H9 (cell line): ENCODE results near the gene SLC7A14. TPM values are rescaled to one million over a fixed set of nuclear protein-coding genes. Genes with fewer than 3 reads are reported as not detected.

Experiments
- DNase-seq: peaks from one replicate; pipeline ENCODE4 v3.0.0-alpha.2; 2017
- H2AFZ ChIP-seq: one replicate; pipeline ENCODE4 v1.6.1; 2013; ENCODE audit warnings: mild to moderate bottlenecking, low read length, control low read depth, moderate library complexity
- H2AK5ac ChIP-seq: 2 replicates; pipeline ENCODE4 v1.6.1; 2013; ENCODE audit warnings: low read length, control low read depth, mixed read lengths; ENCODE audit not compliant: insufficient read length
- H2BK120ac ChIP-seq: one replicate; pipeline ENCODE4 v1.6.1; 2013; ENCODE audit warnings: low read depth, mild to moderate bottlenecking, low read length, control low read depth, inconsistent platforms; ENCODE audit not compliant: poor library complexity, severe bottlenecking
- H2BK12ac ChIP-seq: 2 replicates; pipeline ENCODE4 v1.6.1; 2013; ENCODE audit warnings: low read length, control low read depth, mixed read lengths, low read depth; ENCODE audit not compliant: insufficient read length
- H2BK15ac ChIP-seq: 2 replicates; pipeline ENCODE4 v1.6.1; 2013; ENCODE audit warnings: low read depth, low read length, control low read depth
- H2BK20ac ChIP-seq: one replicate; pipeline ENCODE4 v1.6.1; 2013; ENCODE audit warnings: low read depth, mild to moderate bottlenecking, low read length, control low read depth, inconsistent platforms; ENCODE audit not compliant: poor library complexity, severe bottlenecking
- H2BK5ac ChIP-seq: 2 replicates; pipeline ENCODE4 v1.6.1; 2013; ENCODE audit warnings: low read length, control low read depth, mixed read lengths; ENCODE audit not compliant: insufficient read length
- H3K14ac ChIP-seq: 2 replicates; pipeline ENCODE4 v1.6.1; 2013; ENCODE audit warnings: low read length, control low read depth; ENCODE audit not compliant: insufficient read depth
- H3K18ac ChIP-seq: 2 replicates; pipeline ENCODE4 v1.6.1; 2013; ENCODE audit warnings: low read depth, mild to moderate bottlenecking, mixed read lengths, low read length, control low read depth; ENCODE audit not compliant: insufficient read length
- H3K23ac ChIP-seq: 2 replicates; pipeline ENCODE4 v1.6.1; 2013; ENCODE audit warnings: low read length, control low read depth, mixed read lengths, low read depth; ENCODE audit not compliant: insufficient read length
- H3K23me2 ChIP-seq: 2 replicates; pipeline ENCODE4 v1.6.1; 2013; ENCODE audit warnings: low read depth, mild to moderate bottlenecking, mixed read lengths, low read length, control low read depth; ENCODE audit not compliant: insufficient read length, poor library complexity, severe bottlenecking
- H3K27ac ChIP-seq: 2 replicates; pipeline ENCODE4 v1.5.1; 2013; ENCODE audit warnings: low read length, control low read depth, mixed read lengths, low read depth; ENCODE audit not compliant: insufficient read length
- H3K27me3 ChIP-seq: 2 replicates; pipeline ENCODE4 v1.6.1; 2013; ENCODE audit warnings: low read length, control low read depth, inconsistent platforms; ENCODE audit not compliant: insufficient read depth
- H3K4ac ChIP-seq: 2 replicates; pipeline ENCODE4 v1.6.1; 2013; ENCODE audit warnings: low read depth, mild to moderate bottlenecking, control low read depth, inconsistent platforms, low read length, moderate library complexity
- H3K4me1 ChIP-seq: 2 replicates; pipeline ENCODE4 v1.6.1; 2013; ENCODE audit warnings: low read length, control low read depth, inconsistent platforms; ENCODE audit not compliant: insufficient read depth
- H3K4me2 ChIP-seq: 2 replicates; pipeline ENCODE4 v1.6.1; 2013; ENCODE audit warnings: low read length, control low read depth, mixed read lengths; ENCODE audit not compliant: insufficient read length, insufficient read depth
- H3K56ac ChIP-seq: 2 replicates; pipeline ENCODE4 v1.6.1; 2013; ENCODE audit warnings: low read depth, mild to moderate bottlenecking, mixed read lengths, low read length, control low read depth; ENCODE audit not compliant: insufficient read length
- H3K79me1 ChIP-seq: 2 replicates; pipeline ENCODE4 v1.6.1; 2013; ENCODE audit warnings: low read depth, mild to moderate bottlenecking, moderate library complexity, low read length, control low read depth, inconsistent platforms; ENCODE audit not compliant: insufficient read depth, poor library complexity, severe bottlenecking
- H3K79me2 ChIP-seq: 2 replicates; pipeline ENCODE4 v1.6.1; 2013; ENCODE audit warnings: low read length, control low read depth, inconsistent platforms; ENCODE audit not compliant: insufficient read depth
- H3K9ac ChIP-seq: 2 replicates; pipeline ENCODE4 v1.6.1; 2013; ENCODE audit warnings: low read length, control low read depth, mixed read lengths; ENCODE audit not compliant: insufficient read length; ENCODE audit errors: extremely low read depth
- H3K9me3 ChIP-seq: one replicate; pipeline ENCODE4 v1.6.1; 2013; ENCODE audit warnings: low read depth, low read length, inconsistent platforms; ENCODE audit not compliant: control insufficient read depth
- H3T11ph ChIP-seq: one replicate; pipeline ENCODE4 v1.6.1; 2013; ENCODE audit warnings: mild to moderate bottlenecking, low read length, control low read depth, inconsistent platforms
- H4K20me1 ChIP-seq: one replicate; pipeline ENCODE4 v1.6.1; 2013; ENCODE audit not compliant: control insufficient read depth, insufficient read length, insufficient read depth
- H4K5ac ChIP-seq: 2 replicates; pipeline ENCODE4 v1.6.1; 2013; ENCODE audit warnings: low read depth, mild to moderate bottlenecking, mixed read lengths, low read length, control low read depth; ENCODE audit not compliant: insufficient read length
- H4K8ac ChIP-seq: replicated peaks from 2 replicates; pipeline ENCODE4 v1.6.1; 2013; ENCODE audit warnings: low read length, control low read depth, mixed read lengths, low read depth; ENCODE audit not compliant: insufficient read length
- H4K91ac ChIP-seq: 2 replicates; pipeline ENCODE4 v1.6.1; 2013; ENCODE audit warnings: low read depth, mild to moderate bottlenecking, moderate library complexity, mixed read lengths, low read length, control low read depth; ENCODE audit not compliant: insufficient read length
- H3K27ac Mint-ChIP-seq, 3 experiments: 2 replicates in 2 of 3; 3 replicates in 1 of 3; pipeline ENCODE4 v1.8.0; 2020 to 2021; ENCODE audit warnings: mixed read lengths in 3 of 3, mild to moderate bottlenecking in 1 of 3, moderate library complexity in 1 of 3
- H3K27me3 Mint-ChIP-seq: 2 replicates; pipeline ENCODE4 v1.8.0; 2021; ENCODE audit warnings: low read depth, mild to moderate bottlenecking, moderate library complexity, mixed read lengths
- H3K36me3 Mint-ChIP-seq, 3 experiments: 2 replicates in 2 of 3; 3 replicates in 1 of 3; pipeline ENCODE4 v1.8.0; 2020 to 2021; ENCODE audit warnings: low read depth in 3 of 3, mixed read lengths in 3 of 3; ENCODE audit not compliant: insufficient read depth in 1 of 3
- H3K4me1 Mint-ChIP-seq, 2 experiments: 2 replicates each; pipeline ENCODE4 v1.8.0; 2020; ENCODE audit warnings: mixed read lengths in 2 of 2
- H3K4me3 Mint-ChIP-seq, 2 experiments: 2 replicates in 1 of 2; 3 replicates in 1 of 2; pipeline ENCODE4 v1.8.0; 2020 to 2021; ENCODE audit warnings: mild to moderate bottlenecking in 2 of 2, mixed read lengths in 2 of 2, moderate library complexity in 1 of 2
- H3K9me3 Mint-ChIP-seq, 2 experiments: 2 replicates in 1 of 2; 3 replicates in 1 of 2; pipeline ENCODE4 v1.8.0; 2020; ENCODE audit warnings: mild to moderate bottlenecking in 2 of 2, mixed read lengths in 2 of 2, moderate library complexity in 1 of 2
- WGBS: extraction: QIAGEN DNeasy Blood & Tissue Kit; methylation state at CpG from one replicate; pipeline ENCODE4 v1.1.7; 2013; ENCODE audit warnings: missing lambda C conversion rate, low lambda C conversion rate, mixed read lengths; ENCODE audit not compliant: insufficient read length; ENCODE audit errors: extremely low coverage; 5-methylcytosine and 5-hydroxymethylcytosine counted together
- total RNA-seq: library from RNA; stranded (reverse); gene quantifications from 2 replicates; pipeline ENCODE4 v1.2.1, GENCODE V29; 2021
- TF ChIP-seq, protein P1 (sequence below): fragments of 200-600 bp; sonication (generic); conservative IDR thresholded peaks from 3 replicates; pipeline ENCODE4 v1.8.0; 2021; ENCODE audit warnings: antibody characterized with exemption, mild to moderate bottlenecking

The SLC7A14 gene
- total RNA-seq, 1 experiment from 2014 or later: 0.42 TPM

GRCh38 chr3:170425491-170426239 lies 160.2 kb downstream of the SLC7A14 start:
- Mint-ChIP-seq H3K4me1 (peaks cover 15 to 26% of the 10 kb centered on the region in 2 experiments), H3K4me3 (peak overlapping the region in 1 of 2 experiments; percentile 51; a peak in 2 of 5 replicates)
- no peak for DNase-seq

More at GRCh38 chr3:170425491-170426239, 160.2 kb downstream of the SLC7A14 start:
- Histone ChIP-seq H2BK5ac (no peak overlapping the region), H4K8ac (no peak overlapping the region), H3K27me3 (no peaks in the 10 kb centered on the region; the same call in 1 of the 2 replicates), H3K9me3 (no peaks in the 10 kb centered on the region), H3K9ac (no peak overlapping the region), H2BK20ac (no peak overlapping the region), H4K5ac (no peak overlapping the region), H3K4ac (no peak overlapping the region), H4K20me1 (no peaks in the 10 kb centered on the region), H3K14ac (no peak overlapping the region), H3K18ac (no peak overlapping the region), H2BK15ac (no peak overlapping the region), H3K23ac (no peak overlapping the region), H3T11ph (no peak overlapping the region), H3K23me2 (no peaks in the 10 kb centered on the region), H2BK120ac (no peak overlapping the region), H3K4me2 (no peak overlapping the region), H2BK12ac (no peak overlapping the region), H2AK5ac (no peak overlapping the region), H3K27ac (no peak overlapping the region), H3K56ac (no peak overlapping the region), H3K79me1 (no peaks in the 10 kb centered on the region), H3K79me2 (no peaks in the 10 kb centered on the region), H3K4me1 (no peaks in the 10 kb centered on the region), H2AFZ (no peak overlapping the region), H4K91ac (no peak overlapping the region)
- Mint-ChIP-seq H3K27me3 (peaks cover 14% of the 10 kb centered on the region), H3K27ac (peak overlapping the region in 2 of 3 experiments; percentile 86 to 94; a peak in 5 of 7 replicates), H3K9me3 (no peaks in the 10 kb centered on the region), H3K36me3 (peaks cover 0 to 7% (median 0%) of the 10 kb centered on the region in 3 experiments; a peak in 3 of 7 replicates)
- TF ChIP-seq, protein P1, sequence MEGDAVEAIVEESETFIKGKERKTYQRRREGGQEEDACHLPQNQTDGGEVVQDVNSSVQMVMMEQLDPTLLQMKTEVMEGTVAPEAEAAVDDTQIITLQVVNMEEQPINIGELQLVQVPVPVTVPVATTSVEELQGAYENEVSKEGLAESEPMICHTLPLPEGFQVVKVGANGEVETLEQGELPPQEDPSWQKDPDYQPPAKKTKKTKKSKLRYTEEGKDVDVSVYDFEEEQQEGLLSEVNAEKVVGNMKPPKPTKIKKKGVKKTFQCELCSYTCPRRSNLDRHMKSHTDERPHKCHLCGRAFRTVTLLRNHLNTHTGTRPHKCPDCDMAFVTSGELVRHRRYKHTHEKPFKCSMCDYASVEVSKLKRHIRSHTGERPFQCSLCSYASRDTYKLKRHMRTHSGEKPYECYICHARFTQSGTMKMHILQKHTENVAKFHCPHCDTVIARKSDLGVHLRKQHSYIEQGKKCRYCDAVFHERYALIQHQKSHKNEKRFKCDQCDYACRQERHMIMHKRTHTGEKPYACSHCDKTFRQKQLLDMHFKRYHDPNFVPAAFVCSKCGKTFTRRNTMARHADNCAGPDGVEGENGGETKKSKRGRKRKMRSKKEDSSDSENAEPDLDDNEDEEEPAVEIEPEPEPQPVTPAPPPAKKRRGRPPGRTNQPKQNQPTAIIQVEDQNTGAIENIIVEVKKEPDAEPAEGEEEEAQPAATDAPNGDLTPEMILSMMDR: no peak
- WGBS: no CpG with 5 or more reads among the region's 11 CpGs
